Epithelial cell of prostate (primary cell): ENCODE data around the gene GABRG3.

ENCODE experiments used
- DNase-seq: peaks from one replicate; pipeline ENCODE4 v3.0.0-alpha.2; 2011; ENCODE audit warnings: low read depth, low spot score
- H3K27ac ChIP-seq: fragments of 450-650 bp; 2 replicates; pipeline ENCODE4 v1.5.1; 2017; ENCODE audit warnings: mild to moderate bottlenecking

The GABRG3 gene

GRCh38 chr15:27438403-27439375 lies 467.7 kb downstream of the GABRG3 start:
- no peak for DNase-seq
- no peak overlapping the region for H3K27ac ChIP-seq

- no peak overlapping the region for H3K27ac ChIP-seq
- no peak for DNase-seq
Measured at GRCh38 chr15:27441120-27441519, 470.1 kb downstream of the GABRG3 start.

- peak overlapping the region; percentile 65 for H3K27ac ChIP-seq
- no peak for DNase-seq
Measured at GRCh38 chr15:27448234-27448633, 477.3 kb downstream of the GABRG3 start.

GRCh38 chr15:27448986-27449385 lies 478.0 kb downstream of the GABRG3 start:
- peak; percentile 70 for DNase-seq
- peak overlapping the region; percentile 65 for H3K27ac ChIP-seq

- H3K27ac ChIP-seq = peak overlapping the region; percentile 65
- peak; percentile 22 for DNase-seq
Measured at GRCh38 chr15:27449941-27450340, 479.0 kb downstream of the GABRG3 start.

GRCh38 chr15:27454281-27455075 lies 483.5 kb downstream of the GABRG3 start:
- peak overlapping the region; percentile 89 for H3K27ac ChIP-seq
- peak; percentile 44 for DNase-seq

GRCh38 chr15:27456807-27457206 lies 485.8 kb downstream of the GABRG3 start:
- DNase-seq = no peak
- no peak overlapping the region for H3K27ac ChIP-seq

GRCh38 chr15:27457766-27458165 lies 486.8 kb downstream of the GABRG3 start:
- H3K27ac ChIP-seq = no peak overlapping the region
- no peak for DNase-seq

GRCh38 chr15:27458345-27459084 lies 487.5 kb downstream of the GABRG3 start:
- no peak for DNase-seq
- no peak overlapping the region for H3K27ac ChIP-seq

GRCh38 chr15:27459836-27460235 lies 488.9 kb downstream of the GABRG3 start:
- H3K27ac ChIP-seq = no peak overlapping the region
- DNase-seq = no peak

GRCh38 chr15:27461181-27461580 lies 490.2 kb downstream of the GABRG3 start:
- H3K27ac ChIP-seq = no peak overlapping the region
- no peak for DNase-seq

- no peak for DNase-seq
- H3K27ac ChIP-seq = no peak overlapping the region
Measured at GRCh38 chr15:27463525-27464088, 492.6 kb downstream of the GABRG3 start.

GRCh38 chr15:27464941-27465612 lies 494.1 kb downstream of the GABRG3 start:
- DNase-seq = no peak

GRCh38 chr15:27466758-27467157 lies 495.8 kb downstream of the GABRG3 start:
- no peak for DNase-seq
- H3K27ac ChIP-seq = no peak overlapping the region

More at GRCh38 chr15:27464941-27465612, 494.1 kb downstream of the GABRG3 start:
- no peak overlapping the region for H3K27ac ChIP-seq

GRCh38 chr15:27468151-27468591 lies 497.2 kb downstream of the GABRG3 start:
- no peak for DNase-seq

GRCh38 chr15:27473845-27474244 lies 502.9 kb downstream of the GABRG3 start:
- DNase-seq = no peak
- H3K27ac ChIP-seq = peak overlapping the region; percentile 10

More at GRCh38 chr15:27468151-27468591, 497.2 kb downstream of the GABRG3 start:
- H3K27ac ChIP-seq = no peak overlapping the region

- H3K27ac ChIP-seq = no peak overlapping the region
- no peak for DNase-seq
Measured at GRCh38 chr15:27475395-27475794, 504.4 kb downstream of the GABRG3 start.

- peak; percentile 80 for DNase-seq
- peak overlapping the region; percentile 48 for H3K27ac ChIP-seq
Measured at GRCh38 chr15:27479296-27480140, 508.5 kb downstream of the GABRG3 start.
